Retina (tissue), 1 donor: ENCODE results near the gene MTCH2.

Source experiments
- DNase-seq: peaks from one replicate; pipeline ENCODE4 v3.0.0-alpha.2; 2016

The MTCH2 gene

GRCh38 chr11:47589118-47589517, 53.2 kb downstream of the MTCH2 start:
- DNase-seq: no peak

- DNase-seq: no peak
Measured at GRCh38 chr11:47587723-47588326, 54.5 kb downstream of the MTCH2 start.

GRCh38 chr11:47587039-47587716, 55.2 kb downstream of the MTCH2 start:
- DNase-seq: no peak

- no peak for DNase-seq
Measured at GRCh38 chr11:47586098-47586855, 56.1 kb downstream of the MTCH2 start, which contains the start of gene FAM180B. TSS of gene FAM180B (plus strand) at chr11:47586678. CDS start at chr11:47586769, 91 bp downstream.

- no peak for DNase-seq
Measured at GRCh38 chr11:47583844-47584243, 58.5 kb downstream of the MTCH2 start.

GRCh38 chr11:47578524-47579494, 63.5 kb downstream of the MTCH2 start, which contains the start of the genes KBTBD4 and NDUFS3:
TSS of gene KBTBD4 (minus strand) at chr11:47578970. CDS start at chr11:47578951, 19 bp downstream.
TSS of gene NDUFS3 (plus strand) at chr11:47579074. CDS start at chr11:47579092, 18 bp downstream.
- DNase-seq: peak; percentile 100

- DNase-seq: no peak
Measured at GRCh38 chr11:47577460-47578041, 64.8 kb downstream of the MTCH2 start.

- DNase-seq: no peak
Measured at GRCh38 chr11:47573321-47573720, 69.0 kb downstream of the MTCH2 start.

- DNase-seq: no peak
Measured at GRCh38 chr11:47572715-47573255, 69.6 kb downstream of the MTCH2 start.

- no peak for DNase-seq
Measured at GRCh38 chr11:47571895-47572294, 70.5 kb downstream of the MTCH2 start.

- no peak for DNase-seq
Measured at GRCh38 chr11:47571357-47571729, 71.0 kb downstream of the MTCH2 start.

- no peak for DNase-seq
Measured at GRCh38 chr11:47570651-47571356, 71.6 kb downstream of the MTCH2 start.

- DNase-seq: no peak
Measured at GRCh38 chr11:47569646-47570045, 72.7 kb downstream of the MTCH2 start.
